ENCODE results near the gene B3GAT2.

DNA sequence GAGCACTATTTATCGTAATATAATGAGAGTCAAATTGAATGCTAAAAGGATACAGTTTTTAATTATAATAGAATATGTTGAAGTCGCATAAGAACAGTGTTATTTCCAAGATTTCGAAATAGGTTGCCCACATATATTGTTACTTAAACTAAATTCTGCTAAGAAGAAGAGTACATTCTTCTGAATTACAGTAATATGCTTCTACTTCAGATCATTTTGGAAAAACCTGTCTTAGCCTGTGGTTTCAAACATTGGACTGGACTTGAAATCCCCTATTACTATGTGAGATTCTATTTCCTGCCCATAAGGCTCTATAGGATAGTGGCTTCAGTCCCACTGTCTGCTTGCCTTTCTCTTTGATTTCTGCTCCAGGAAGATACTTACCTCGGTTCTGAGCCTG, 137.2 kb downstream of the B3GAT2 start:
- TF ChIP-seq, protein P1, sequence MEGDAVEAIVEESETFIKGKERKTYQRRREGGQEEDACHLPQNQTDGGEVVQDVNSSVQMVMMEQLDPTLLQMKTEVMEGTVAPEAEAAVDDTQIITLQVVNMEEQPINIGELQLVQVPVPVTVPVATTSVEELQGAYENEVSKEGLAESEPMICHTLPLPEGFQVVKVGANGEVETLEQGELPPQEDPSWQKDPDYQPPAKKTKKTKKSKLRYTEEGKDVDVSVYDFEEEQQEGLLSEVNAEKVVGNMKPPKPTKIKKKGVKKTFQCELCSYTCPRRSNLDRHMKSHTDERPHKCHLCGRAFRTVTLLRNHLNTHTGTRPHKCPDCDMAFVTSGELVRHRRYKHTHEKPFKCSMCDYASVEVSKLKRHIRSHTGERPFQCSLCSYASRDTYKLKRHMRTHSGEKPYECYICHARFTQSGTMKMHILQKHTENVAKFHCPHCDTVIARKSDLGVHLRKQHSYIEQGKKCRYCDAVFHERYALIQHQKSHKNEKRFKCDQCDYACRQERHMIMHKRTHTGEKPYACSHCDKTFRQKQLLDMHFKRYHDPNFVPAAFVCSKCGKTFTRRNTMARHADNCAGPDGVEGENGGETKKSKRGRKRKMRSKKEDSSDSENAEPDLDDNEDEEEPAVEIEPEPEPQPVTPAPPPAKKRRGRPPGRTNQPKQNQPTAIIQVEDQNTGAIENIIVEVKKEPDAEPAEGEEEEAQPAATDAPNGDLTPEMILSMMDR (IDR thresholded peaks at IDR 0.05; ENCODE audit: poor library complexity) = no peak
- TF ChIP-seq EZH2 (IDR thresholded peaks at IDR 0.05; ENCODE audit: borderline replicate concordance) = no peak

Measured in hepatocyte (in vitro differentiated cells).